Tibial nerve (tissue), 4 donors: ENCODE results near the gene GRIN2C. TPM values are rescaled to one million over a fixed set of nuclear protein-coding genes. Genes with fewer than 3 reads are reported as not detected.
A peak's percentile ranks its signal among the peaks of the same experiment; 100 is the strongest.

Source experiments
- DNase-seq, 2 donors: peaks; one replicate each; pipeline ENCODE4 v3.0.0-alpha.2; 2019; ENCODE audit warnings: low spot score in 2 of 2
- H3K27ac ChIP-seq, 4 donors: fragments of 200-600 bp; sonication (generic) in 3 of 4; one replicate each; pipeline ENCODE4 v1.5.1; 2017 to 2019; ENCODE audit warnings: mild to moderate bottlenecking in 1 of 4
- H3K27me3 ChIP-seq, 2 donors: fragments of 200-600 bp; sonication (generic) in 1 of 2; one replicate each; pipeline versions ENCODE4 v1.5.1 to v1.6.0; 2017 to 2019
- H3K36me3 ChIP-seq, 3 donors: fragments of 200-600 bp; sonication (generic); one replicate each; pipeline ENCODE4 v1.5.1; 2018 to 2019
- H3K4me1 ChIP-seq, 4 donors: fragments of 200-600 bp; sonication (generic) in 3 of 4; one replicate each; pipeline ENCODE4 v1.5.1; 2017 to 2019
- H3K4me3 ChIP-seq, 4 donors: fragments of 200-600 bp; sonication (generic) in 3 of 4; one replicate each; pipeline ENCODE4 v1.5.1; 2017 to 2019; ENCODE audit warnings: mild to moderate bottlenecking in 1 of 4, moderate library complexity in 1 of 4
- H3K9me3 ChIP-seq, 4 donors: fragments of 200-600 bp; sonication (generic) in 3 of 4; one replicate each; pipeline ENCODE4 v1.5.1; 2017 to 2019
- EP300 ChIP-seq, 2 donors: sonication (generic); formaldehyde crosslinking; IDR thresholded peaks; one replicate each; pipeline ENCODE4 v1.6.1; 2017; ENCODE audit warnings: antibody characterized with exemption in 2 of 2, mild to moderate bottlenecking in 1 of 2
- POLR2A ChIP-seq, 2 donors: fragments of 450-650 bp; IDR thresholded peaks; one replicate each; pipeline ENCODE4 v1.6.1; 2017; ENCODE audit warnings: antibody characterized with exemption in 2 of 2, mild to moderate bottlenecking in 2 of 2, moderate library complexity in 2 of 2
- WGBS, 2 donors: methylation state at CpG; one replicate each; pipeline ENCODE4 v1.1.5; 2018; 5-methylcytosine and 5-hydroxymethylcytosine counted together
- total RNA-seq, 4 donors: library from RNA; depleted of rRNA; stranded (reverse); fragments of >200 nt; gene quantifications; one replicate each; pipeline ENCODE4 v1.1.0, GENCODE V29; 2016
- TF ChIP-seq, protein P1 (sequence below), 5 experiments: fragments of 200-600 bp in 3 of 5; fragments of 450-650 bp in 2 of 5; sonication (generic) in 3 of 5; IDR thresholded peaks; one replicate each; pipeline ENCODE4 v1.5.1; 2016 to 2019; ENCODE audit warnings: antibody characterized with exemption in 5 of 5, mild to moderate bottlenecking in 3 of 5, moderate library complexity in 2 of 5

GRIN2C gene
- total RNA-seq, 4 donors from 2014 or later = 0.22 to 3.6 (median 0.50) TPM

GRCh38 chr17:74863420-74864296 is 4.0 kb upstream of the GRIN2C start:
- DNase-seq = no peak
- Histone ChIP-seq H3K27me3 (peaks cover 0 to 31% of the 10 kb centered on the region in 2 donors), H3K36me3 (peaks cover 0 to 12% (median 0%) of the 10 kb centered on the region in 3 donors)

GRCh38 chr17:74862919-74863318 is 3.2 kb upstream of the GRIN2C start:
- Histone ChIP-seq H3K27ac (no peak overlapping the region), H3K27me3 (peaks cover 2 to 38% of the 10 kb centered on the region in 2 donors), H3K36me3 (peaks cover 0 to 12% (median 0%) of the 10 kb centered on the region in 3 donors), H3K4me1 (peaks cover 0 to 41% (median 21%) of the 10 kb centered on the region in 4 donors), H3K4me3 (no peak overlapping the region), H3K9me3 (no peaks in the 10 kb centered on the region)
- TF ChIP-seq POLR2A (IDR thresholded peaks at IDR 0.05) (no peak), EP300 (IDR thresholded peaks at IDR 0.05) (no peak)
- TF ChIP-seq, protein P1, sequence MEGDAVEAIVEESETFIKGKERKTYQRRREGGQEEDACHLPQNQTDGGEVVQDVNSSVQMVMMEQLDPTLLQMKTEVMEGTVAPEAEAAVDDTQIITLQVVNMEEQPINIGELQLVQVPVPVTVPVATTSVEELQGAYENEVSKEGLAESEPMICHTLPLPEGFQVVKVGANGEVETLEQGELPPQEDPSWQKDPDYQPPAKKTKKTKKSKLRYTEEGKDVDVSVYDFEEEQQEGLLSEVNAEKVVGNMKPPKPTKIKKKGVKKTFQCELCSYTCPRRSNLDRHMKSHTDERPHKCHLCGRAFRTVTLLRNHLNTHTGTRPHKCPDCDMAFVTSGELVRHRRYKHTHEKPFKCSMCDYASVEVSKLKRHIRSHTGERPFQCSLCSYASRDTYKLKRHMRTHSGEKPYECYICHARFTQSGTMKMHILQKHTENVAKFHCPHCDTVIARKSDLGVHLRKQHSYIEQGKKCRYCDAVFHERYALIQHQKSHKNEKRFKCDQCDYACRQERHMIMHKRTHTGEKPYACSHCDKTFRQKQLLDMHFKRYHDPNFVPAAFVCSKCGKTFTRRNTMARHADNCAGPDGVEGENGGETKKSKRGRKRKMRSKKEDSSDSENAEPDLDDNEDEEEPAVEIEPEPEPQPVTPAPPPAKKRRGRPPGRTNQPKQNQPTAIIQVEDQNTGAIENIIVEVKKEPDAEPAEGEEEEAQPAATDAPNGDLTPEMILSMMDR (IDR thresholded peaks at IDR 0.05) = no peak
- no peak for DNase-seq
- 79 to 100% methylated on average over 1 to 6 of the region's 6 CpGs for WGBS, 2 donors

More at GRCh38 chr17:74863420-74864296, 4.0 kb upstream of the GRIN2C start:
- peaks cover 0 to 41% (median 21%) of the 10 kb centered on the region in 4 donors for H3K4me1 ChIP-seq
- no peak overlapping the region for H3K4me3 ChIP-seq
- no peak for TF ChIP-seq EP300 (IDR thresholded peaks at IDR 0.05)
- no peaks in the 10 kb centered on the region for H3K9me3 ChIP-seq
- WGBS, 2 donors = 83 to 87% methylated on average over 19 to 24 of the region's 25 CpGs
- H3K27ac ChIP-seq = no peak overlapping the region

DNA sequence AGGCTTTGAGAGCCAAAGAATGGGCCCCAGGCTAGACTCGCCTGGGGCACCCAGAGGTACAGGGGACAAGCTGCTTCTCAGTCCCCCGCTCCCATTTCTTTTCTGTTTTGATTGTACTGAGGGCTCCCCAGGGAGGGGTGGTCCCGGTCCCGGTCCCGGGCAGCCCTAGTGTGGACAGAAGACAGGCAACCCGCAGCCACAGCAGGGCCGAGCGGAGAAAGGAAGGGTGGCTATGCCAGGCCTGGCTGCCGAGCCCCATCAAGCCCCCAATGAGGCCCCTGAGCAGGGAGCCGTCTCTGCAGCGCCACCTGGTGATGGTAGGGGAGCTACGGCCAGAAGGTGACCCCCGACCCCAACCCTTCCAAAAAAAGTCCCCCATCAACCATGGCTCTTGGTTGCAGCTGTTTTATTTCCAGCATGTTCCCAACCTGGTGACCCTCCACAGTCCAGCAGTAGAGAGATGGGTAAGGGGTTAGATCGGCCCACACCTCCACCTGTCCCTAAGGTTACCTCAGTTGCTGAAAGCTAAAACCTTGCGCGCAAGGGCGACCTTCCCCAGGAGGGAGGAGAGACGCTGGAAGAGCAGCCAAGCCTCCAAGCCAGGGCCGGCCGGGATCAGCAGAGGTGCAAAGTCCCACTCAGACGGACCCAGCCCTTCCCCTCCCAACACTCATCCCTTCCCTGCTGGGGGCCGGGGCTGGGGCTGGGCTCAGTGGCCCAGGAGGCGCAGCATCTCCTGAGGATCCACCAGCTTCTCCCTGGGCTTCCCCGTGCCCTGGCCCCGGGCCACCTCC is 2.6 kb upstream of the GRIN2C start:
- 40 to 41% methylated on average over 23 to 24 of the region's 25 CpGs for WGBS, 2 donors
- Histone ChIP-seq H3K4me3 (peak overlapping the region in 1 of 4 donors; percentile 38), H3K9me3 (no peaks in the 10 kb centered on the region), H3K36me3 (peaks cover 0 to 12% (median 0%) of the 10 kb centered on the region in 3 donors), H3K4me1 (peaks cover 0 to 41% (median 21%) of the 10 kb centered on the region in 4 donors), H3K27ac (no peak overlapping the region), H3K27me3 (peaks cover 2 to 44% of the 10 kb centered on the region in 2 donors)
- peak in 1 of 2 donors; percentile 25 for DNase-seq
- no peak for TF ChIP-seq POLR2A (IDR thresholded peaks at IDR 0.05)
- TF ChIP-seq, protein P1 (IDR thresholded peaks at IDR 0.05) = peak; percentile 64 to 89 (median 87)

DNA sequence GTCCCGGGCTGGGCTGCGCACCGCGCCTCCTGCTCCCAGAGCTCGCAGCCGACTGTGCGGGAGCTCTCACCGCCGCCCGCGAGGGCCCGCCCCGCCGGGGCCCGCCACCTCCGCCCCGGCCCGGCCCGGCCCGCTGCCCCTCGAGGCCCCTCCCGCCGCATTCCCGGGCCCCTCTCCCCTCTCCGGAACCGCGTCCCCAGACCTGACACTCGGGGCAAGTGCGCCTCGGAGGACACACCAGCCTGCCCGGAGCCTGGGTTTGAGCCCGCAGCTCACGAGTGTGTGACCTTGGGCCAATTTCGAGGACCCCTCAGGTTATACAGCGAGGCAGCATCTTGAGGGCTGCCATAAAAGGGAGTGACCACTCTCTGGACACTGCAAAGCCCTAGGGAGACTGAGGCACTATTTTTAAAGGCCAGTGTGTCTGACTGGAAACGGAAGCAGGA is 2.0 kb upstream of the GRIN2C start:
- Histone ChIP-seq H3K36me3 (peaks cover 0 to 10% (median 0%) of the 10 kb centered on the region in 3 donors), H3K9me3 (no peaks in the 10 kb centered on the region), H3K4me1 (peaks cover 0 to 41% (median 21%) of the 10 kb centered on the region in 4 donors), H3K4me3 (peak overlapping the region in 1 of 4 donors; percentile 38), H3K27me3 (peaks cover 2 to 50% of the 10 kb centered on the region in 2 donors), H3K27ac (no peak overlapping the region)
- WGBS, 2 donors = 3 to 10% methylated on average over 12 to 22 of the region's 36 CpGs
- TF ChIP-seq, protein P1 (IDR thresholded peaks at IDR 0.05) = no peak
- no peak for TF ChIP-seq EP300 (IDR thresholded peaks at IDR 0.05)
- no peak for TF ChIP-seq POLR2A (IDR thresholded peaks at IDR 0.05)
- no peak for DNase-seq

DNA sequence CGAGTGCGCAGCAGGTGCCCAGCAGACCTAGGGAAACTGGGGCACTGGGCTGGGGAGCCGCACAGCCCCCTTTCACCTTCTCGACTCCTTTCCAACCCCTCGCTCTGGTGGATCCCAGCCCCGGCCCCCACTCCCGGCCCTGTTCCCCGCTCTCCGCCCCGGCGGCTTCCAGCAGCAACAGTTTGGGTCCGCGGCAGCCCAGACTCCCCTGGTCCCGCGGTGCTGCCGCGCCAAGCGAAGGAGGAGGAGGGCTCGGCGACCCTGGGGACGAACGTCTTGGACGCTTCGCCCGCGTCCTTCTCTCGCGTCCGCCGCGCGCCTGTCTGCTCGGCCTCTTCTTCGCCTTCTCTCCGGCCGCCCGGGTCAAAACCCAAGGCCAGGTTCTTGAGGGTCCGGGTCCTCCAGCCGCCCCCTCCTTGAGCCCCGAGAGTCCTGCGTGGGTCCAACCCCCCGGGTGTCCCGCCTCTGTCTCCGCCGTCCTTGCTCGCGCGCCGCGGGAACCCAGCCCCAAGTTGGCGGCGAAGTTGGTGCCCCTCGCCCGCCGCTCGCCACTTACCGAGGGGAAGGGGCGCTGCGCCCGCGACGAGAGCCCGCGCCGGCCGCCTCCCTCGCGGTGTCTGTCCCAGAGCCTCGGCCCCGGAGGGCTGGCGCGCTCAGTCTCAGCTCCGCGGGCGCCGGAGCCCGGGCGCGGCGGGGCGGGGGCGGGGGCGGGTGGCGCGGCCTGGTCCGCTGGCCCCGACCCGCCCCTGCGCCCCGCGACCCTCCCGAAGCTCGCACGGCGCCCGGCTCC is 1.4 kb upstream of the GRIN2C start:
- peaks cover 0 to 5% (median 0%) of the 10 kb centered on the region in 3 donors for H3K36me3 ChIP-seq
- no peak for DNase-seq
- TF ChIP-seq, protein P1 (IDR thresholded peaks at IDR 0.05) = no peak
- TF ChIP-seq EP300 (IDR thresholded peaks at IDR 0.05) (no peak), POLR2A (IDR thresholded peaks at IDR 0.05) (no peak)
- H3K9me3 ChIP-seq = no peaks in the 10 kb centered on the region
- WGBS, 2 donors = 2 to 3% methylated on average over 41 to 71 of the region's 96 CpGs
- peak overlapping the region; percentile 4 to 38 (median 27) for H3K4me3 ChIP-seq
- H3K4me1 ChIP-seq = peaks cover 0 to 41% (median 21%) of the 10 kb centered on the region in 4 donors
- H3K27me3 ChIP-seq = peaks cover 2 to 52% of the 10 kb centered on the region in 2 donors
- no peak overlapping the region for H3K27ac ChIP-seq
